ENCODE measurements around the gene ATRAID. TPM values are rescaled to one million over a fixed set of nuclear protein-coding genes. Genes with fewer than 3 reads are reported as not detected.
A peak's percentile ranks its signal among the peaks of the same experiment; 100 is the strongest.

Gene ATRAID
- total and polyA plus RNA-seq, 2 of the 8 experiments (the other 6 are each of a cell fraction or from before 2014, with no cell fraction given): 109 to 280 TPM

GRCh38 chr2:27247893-27248292 lies 36.1 kb downstream of the ATRAID start:
- Histone ChIP-seq H3K4me1 (replicated peaks in 1 of 4; ENCODE audit: control insufficient read depth in 3 of 4, insufficient read depth in 4 of 4, low read length in 3 of 4) (peaks cover 2 to 11% (median 6%) of the 10 kb centered on the region in 4 experiments), H4K20me1 (replicated peaks in 1 of 2; ENCODE audit: control insufficient read depth in 1 of 2, insufficient read depth in 2 of 2, low read length in 2 of 2) (peaks cover 0 to 2% of the 10 kb centered on the region in 2 experiments), H2BK20ac (ENCODE audit: low read length) (no peak overlapping the region), H4K8ac (ENCODE audit: extremely low read depth, insufficient read depth, low read length) (no peak overlapping the region), H4K91ac (replicated peaks; ENCODE audit: insufficient read length, low read length) (no peak overlapping the region), H3K9me3 (ENCODE audit: insufficient read depth in 2 of 2, low read depth in 1 of 2, low read length in 1 of 2) (no peaks in the 10 kb centered on the region), H3K14ac (ENCODE audit: insufficient read length) (no peak overlapping the region), H4K5ac (ENCODE audit: insufficient read length, low read depth, low read length) (no peak overlapping the region), H3K9ac (replicated peaks in 1 of 4; ENCODE audit: extremely low read depth in 1 of 4, low read depth in 3 of 4, low read length in 3 of 4) (no peak overlapping the region), H3K36me3 (ENCODE audit: control insufficient read depth in 2 of 4, insufficient read depth in 4 of 4, low read length in 3 of 4) (peaks cover 9 to 18% (median 17%) of the 10 kb centered on the region in 4 experiments), H2BK12ac (ENCODE audit: low read depth, low read length) (no peak overlapping the region), H3K27me3 (replicated peaks in 1 of 4; ENCODE audit: control insufficient read depth in 3 of 4, extremely low read depth in 1 of 4, insufficient read depth in 3 of 4, low read length in 3 of 4) (peaks cover 0 to 6% (median 2%) of the 10 kb centered on the region in 4 experiments; a peak in 5 of 7 replicates), H2BK120ac (replicated peaks; ENCODE audit: low read depth, low read length) (no peak overlapping the region), H3K23ac (ENCODE audit: insufficient read length) (no peak overlapping the region), H3K79me1 (ENCODE audit: low read depth, low read length) (no peaks in the 10 kb centered on the region), H3K4me3 (ENCODE audit: extremely low read depth in 1 of 4, insufficient read depth in 2 of 4, low read depth in 3 of 4, low read length in 4 of 4) (no peak overlapping the region), H3K4me2 (ENCODE audit: insufficient read depth in 1 of 2, low read depth in 2 of 2, low read length in 2 of 2) (no peak overlapping the region), H2AFZ (ENCODE audit: low read length) (no peak overlapping the region), H3K4ac (replicated peaks; ENCODE audit: insufficient read length, low read depth, low read length) (no peak overlapping the region), H3K23me2 (ENCODE audit: low read depth, low read length) (no peaks in the 10 kb centered on the region; the same call in 1 of the 2 replicates), H2BK5ac (ENCODE audit: low read depth, low read length) (no peak overlapping the region), H2AK5ac (ENCODE audit: low read depth, low read length) (no peak overlapping the region), H2BK15ac (ENCODE audit: low read length) (no peak overlapping the region), H3K79me2 (ENCODE audit: control insufficient read depth in 1 of 2, insufficient read depth in 2 of 2, low read length in 2 of 2) (no peaks in the 10 kb centered on the region), H3K56ac (replicated peaks; ENCODE audit: insufficient read length, low read depth, low read length) (no peak overlapping the region), H3K27ac (ENCODE audit: low read depth, low read length) (no peak overlapping the region), H3K18ac (ENCODE audit: extremely low read depth, low read length) (no peak overlapping the region)
- FAIRE-seq: no peak
- WGBS, 2 experiments (ENCODE audit: extremely low coverage in 1 of 2, insufficient coverage in 1 of 2, insufficient read length in 1 of 2, insufficient replicate concordance in 2 of 2, low coverage in 1 of 2, low lambda C conversion rate in 2 of 2, missing lambda C conversion rate in 1 of 2): 75% methylated on average over 4 of the region's 4 CpGs; no CpG with 5 or more reads in 1 of the 2 experiments
- no peak for DNase-seq (ENCODE audit: low read depth in 1 of 2, low spot score in 2 of 2)
- ChIA-PET CTCF (ENCODE audit: partially characterized antibody) (interaction anchor here (0.8 to 8.3 kb wide), 12 partner anchors 8 to 90 kb away, joined by 3 to 180 read pairs (median 6); partner anchors contain the start of genes DNAJC5G, TRIM54 and UCN), POLR2A (ENCODE audit: partially characterized antibody) (interaction anchor here (0.6 to 32.6 kb wide), 22 partner anchors 10 to 198 kb away, joined by 3 to 835 read pairs (median 9); partner anchors contain the start of genes ABHD1, ATRAID, CAD and DNAJC5G)
- TF ChIP-seq MAFK (IDR thresholded peaks at IDR 0.05; ENCODE audit: low read depth, low read length) (no peak), POLR2AphosphoS5 (IDR thresholded peaks at IDR 0.05; ENCODE audit: low read depth, low read length) (peak; percentile 49; the same call in 1 of the 2 replicates), POLR2A (IDR thresholded peaks at IDR 0.05; ENCODE audit: control extremely low read depth in 1 of 2, low read depth in 2 of 2, low read length in 2 of 2) (peak; percentile 50 to 66)

Data from H1 (cell line).